ENCODE results near the gene PITPNM1. TPM values are rescaled to one million over a fixed set of nuclear protein-coding genes. Genes with fewer than 3 reads are reported as not detected.
"Not testable (repeated sequence)": the region's sequence is repeated elsewhere in the genome, so short reads cannot be mapped to it uniquely, and the experiment has no call there.

Gene PITPNM1
- total RNA-seq, 2 donors from 2014 or later: 19.3 to 26.9 TPM

GRCh38 chr11:67468056-67468455 lies 37.1 kb downstream of the PITPNM1 start:
- 11% methylated on average over 5 of the region's 5 CpGs for WGBS
- Histone ChIP-seq H3K4me1 (replicated peaks) (peaks cover 6% of the 10 kb centered on the region), H3K27ac (peak overlapping the region; percentile 89 to 92), H3K9me3 (no peaks in the 10 kb centered on the region), H3K27me3 (replicated peaks; ENCODE audit: insufficient read depth) (no peaks in the 10 kb centered on the region), H3K4me3 (peak overlapping the region; percentile 84 to 87), H3K36me3 (peaks cover 0 to 4% of the 10 kb centered on the region in 2 donors)
- TF ChIP-seq POLR2A (IDR thresholded peaks at IDR 0.05) (peak; percentile 80), CTCF (IDR thresholded peaks at IDR 0.05) (no peak), POLR2AphosphoS5 (IDR thresholded peaks at IDR 0.05) (peak; percentile 92)
- intact Hi-C loops (cut with DNase I): loop anchor here (5.0 kb wide), 1 partner anchor 66 kb away; the partner anchor contains the start of genes PPP1CA and TBC1D10C
- DNase-seq (ENCODE audit: low spot score): peak; percentile 95

DNA sequence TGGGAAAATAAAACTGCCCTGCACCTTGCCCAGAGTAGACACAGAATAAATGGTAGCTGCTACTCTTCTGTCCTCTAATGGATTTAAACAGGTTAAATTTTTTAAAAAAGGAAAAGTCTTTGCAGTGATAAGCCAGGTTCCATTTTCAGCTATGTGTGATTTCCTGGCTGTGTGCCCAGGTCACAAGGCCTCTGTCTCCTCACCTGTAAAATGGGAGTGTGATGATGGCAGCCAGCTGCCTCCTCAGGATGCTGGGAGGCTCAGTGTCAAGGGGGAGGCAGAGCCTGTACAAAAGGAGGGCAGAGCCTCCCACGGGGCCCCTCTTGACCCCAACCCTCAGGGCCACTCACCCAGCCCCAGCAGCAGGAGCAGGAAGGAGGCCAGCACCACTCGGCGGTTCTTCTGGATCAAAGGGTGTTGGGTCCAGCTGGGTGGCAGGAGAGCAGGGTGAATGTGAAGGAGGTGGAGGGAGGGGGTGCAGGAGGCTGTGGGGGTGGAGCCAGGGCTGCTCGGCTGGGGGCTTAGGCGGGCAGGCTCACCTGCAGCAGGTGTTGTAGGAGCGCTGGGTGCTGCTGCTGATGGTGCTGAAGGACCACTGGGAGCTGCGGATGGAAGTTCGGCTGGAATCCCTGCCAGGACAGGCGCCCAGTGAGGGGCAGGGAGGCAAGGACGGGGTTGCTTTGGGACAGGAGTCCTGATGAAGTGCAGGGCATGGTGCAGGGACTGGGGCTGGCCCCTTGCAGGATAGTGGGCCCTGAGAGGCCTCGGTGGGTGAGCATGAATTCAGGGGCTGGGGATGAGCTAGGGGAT lies 38.0 kb downstream of the PITPNM1 start:
- intact Hi-C loops (cut with DNase I): loop anchor here (5.0 kb wide), 1 partner anchor 65 kb away; the partner anchor contains the start of genes PPP1CA and TBC1D10C
- no peak for TF ChIP-seq POLR2AphosphoS5 (IDR thresholded peaks at IDR 0.05)
- TF ChIP-seq POLR2A (IDR thresholded peaks at IDR 0.05): no peak
- DNase-seq (ENCODE audit: low spot score): no peak
- H3K4me3 ChIP-seq: peak overlapping the region; percentile 84 to 87
- peak overlapping the region; percentile 89 to 92 for H3K27ac ChIP-seq
- peaks cover 6% of the 10 kb centered on the region for H3K4me1 ChIP-seq (replicated peaks)
- H3K27me3 ChIP-seq (replicated peaks; ENCODE audit: insufficient read depth): no peaks in the 10 kb centered on the region
- WGBS: 44% methylated on average over 11 of the region's 11 CpGs
- peaks cover 0 to 4% of the 10 kb centered on the region in 2 donors for H3K36me3 ChIP-seq
- H3K9me3 ChIP-seq: no peaks in the 10 kb centered on the region

- H3K4me1 ChIP-seq (replicated peaks): peaks cover 6% of the 10 kb centered on the region
- no peaks in the 10 kb centered on the region for H3K27me3 ChIP-seq (replicated peaks; ENCODE audit: insufficient read depth)
- 84% methylated on average over 5 of the region's 5 CpGs for WGBS
- H3K9me3 ChIP-seq: no peaks in the 10 kb centered on the region
- H3K27ac ChIP-seq: peak overlapping the region; percentile 81 to 92
- no peak for DNase-seq (ENCODE audit: low spot score)
- H3K36me3 ChIP-seq: peaks cover 0 to 4% of the 10 kb centered on the region in 2 donors
- H3K4me3 ChIP-seq: no peak overlapping the region
- intact Hi-C loops (cut with DNase I): loop anchor here (5.0 kb wide), 1 partner anchor 64 kb away; the partner anchor contains the start of genes PPP1CA and TBC1D10C
- TF ChIP-seq POLR2A (IDR thresholded peaks at IDR 0.05) (no peak), CTCF (IDR thresholded peaks at IDR 0.05) (no peak), POLR2AphosphoS5 (IDR thresholded peaks at IDR 0.05) (no peak)
These were observed 38.8 kb downstream of the PITPNM1 start for GRCh38 chr11:67466367-67466766.

- H3K4me3 ChIP-seq: peak overlapping the region in 1 of 2 donors; percentile 43
- WGBS: 17% methylated on average over 2 of the region's 2 CpGs
- H3K36me3 ChIP-seq; H3K4me1 ChIP-seq (replicated peaks); H3K9me3 ChIP-seq; DNase-seq (ENCODE audit: low spot score); H3K27me3 ChIP-seq (replicated peaks; ENCODE audit: insufficient read depth): not testable (repeated sequence)
- peak; percentile 22 for TF ChIP-seq POLR2AphosphoS5 (IDR thresholded peaks at IDR 0.05)
- intact Hi-C loops (cut with DNase I): loop anchor here (5.0 kb wide), 1 partner anchor 63 kb away; the partner anchor contains the start of genes PPP1CA and TBC1D10C
- H3K27ac ChIP-seq: peak overlapping the region; percentile 81 to 90
These were observed 39.6 kb downstream of the PITPNM1 start for GRCh38 chr11:67465530-67465929.

GRCh38 chr11:67465189-67465510 lies 40.0 kb downstream of the PITPNM1 start:
- peaks cover 0 to 4% of the 10 kb centered on the region in 2 donors for H3K36me3 ChIP-seq
- WGBS: 37% methylated on average over 3 of the region's 3 CpGs
- no peak for DNase-seq (ENCODE audit: low spot score)
- peak overlapping the region; percentile 81 to 90 for H3K27ac ChIP-seq
- peaks cover 6% of the 10 kb centered on the region for H3K4me1 ChIP-seq (replicated peaks)
- TF ChIP-seq CTCF (IDR thresholded peaks at IDR 0.05) (no peak), POLR2AphosphoS5 (IDR thresholded peaks at IDR 0.05) (no peak), POLR2A (IDR thresholded peaks at IDR 0.05) (no peak)
- H3K4me3 ChIP-seq: peak overlapping the region; percentile 26 to 43
- no peaks in the 10 kb centered on the region for H3K9me3 ChIP-seq
- no peaks in the 10 kb centered on the region for H3K27me3 ChIP-seq (replicated peaks; ENCODE audit: insufficient read depth)
- intact Hi-C loops (cut with DNase I): loop anchor here (5.0 kb wide), 1 partner anchor 63 kb away; the partner anchor contains the start of genes PPP1CA and TBC1D10C

Measured in prostate gland (tissue), 2 donors.